ENCODE data around the gene PTPN14. TPM values are rescaled to one million over a fixed set of nuclear protein-coding genes. Genes with fewer than 3 reads are reported as not detected.

The PTPN14 gene
- total and polyA plus RNA-seq, 2 of the 4 experiments (the other 2 are of a cell fraction), result 21.5 to 31.7 TPM

- WGBS, 2 experiments (ENCODE audit: extremely low coverage in 2 of 2, insufficient read length in 1 of 2), result no CpG with 5 or more reads among the region's 2 CpGs
- H3K18ac ChIP-seq (ENCODE audit: low read depth, low read length), result no peak overlapping the region
- no peaks in the 10 kb centered on the region for H3K9me3 ChIP-seq (ENCODE audit: control insufficient read depth, insufficient read depth, low read length)
- 0 out of 4 replicates have a peak overlapping the region, but pooled peaks of 1 of the 2 experiments have one; percentile 16 for H4K8ac ChIP-seq (ENCODE audit: low read depth in 2 of 2, low read length in 2 of 2)
- TF ChIP-seq POLR2A (IDR thresholded peaks at IDR 0.05; ENCODE audit: low read depth, low read length) (no peak), BHLHE40 (IDR thresholded peaks at IDR 0.05; ENCODE audit: low read depth, low read length) (no peak), FOS (IDR thresholded peaks at IDR 0.05; ENCODE audit: low read depth, low read length) (no peak), NFE2L2 (IDR thresholded peaks at IDR 0.05; ENCODE audit: low read depth, low read length) (no peak), MAZ (IDR thresholded peaks at IDR 0.05; ENCODE audit: borderline replicate concordance, low read depth, low read length) (no peak), ELK1 (IDR thresholded peaks at IDR 0.05; ENCODE audit: borderline replicate concordance, low read depth, low read length) (no peak), SMC3 (IDR thresholded peaks at IDR 0.05; ENCODE audit: low read depth, low read length) (no peak), CHD1 (IDR thresholded peaks at IDR 0.05; ENCODE audit: low read depth, low read length) (no peak), USF2 (IDR thresholded peaks at IDR 0.05; ENCODE audit: low read depth, low read length) (no peak)
- no peak overlapping the region for H3K27ac ChIP-seq (ENCODE audit: insufficient read depth, low read length)
- peaks cover 40 to 58% of the 10 kb centered on the region in 2 experiments for H3K79me1 ChIP-seq (ENCODE audit: low read depth in 1 of 2, low read length in 2 of 2)
- H2BK20ac ChIP-seq (ENCODE audit: low read depth, low read length), result no peak overlapping the region
- in situ Hi-C loops (cut with MboI; ENCODE audit: low sequenced_read_pairs) (no loop called here), intact Hi-C loops (cut with micrococcal nuclease) (no loop called here), dilution Hi-C loops (cut with HindIII; ENCODE audit: low sequenced_read_pairs, unreplicated experiment) (no loop called here)
- no peak for DNase-seq
- ATAC-seq (ENCODE audit: low read depth), result no peak
- peaks cover 10% of the 10 kb centered on the region for H3K4me1 ChIP-seq (ENCODE audit: control insufficient read depth, insufficient read depth, low read length)
- H3K4me3 ChIP-seq (ENCODE audit: insufficient read depth, low read depth, low read length), result no peak overlapping the region
- H4K91ac ChIP-seq (ENCODE audit: insufficient read depth, low read depth, low read length), result no peak overlapping the region
- H2AK5ac ChIP-seq (ENCODE audit: low read depth, low read length), result peak overlapping the region; percentile 20; the same call in 1 of the 2 replicates
- no TSS peak for BruUV-seq (replicated peaks)
- H4K5ac ChIP-seq (ENCODE audit: low read depth, low read length), result no peak overlapping the region
- no peak overlapping the region for H2AFZ ChIP-seq (replicated peaks; ENCODE audit: low read length, poor library complexity)
- no peak overlapping the region for H3K4me2 ChIP-seq (ENCODE audit: low read depth, low read length)
- ChIA-PET CTCF (no interaction called here), POLR2A (ENCODE audit: unreplicated experiment) (no interaction called here)
- no peaks in the 10 kb centered on the region for H3K27me3 ChIP-seq (ENCODE audit: control insufficient read depth, insufficient read depth, low read length)
- H2BK5ac ChIP-seq (ENCODE audit: low read depth, low read length, poor library complexity, severe bottlenecking), result peak overlapping the region; percentile 53
- H4K20me1 ChIP-seq (ENCODE audit: insufficient read depth, low read length), result peaks cover 46% of the 10 kb centered on the region
- peak overlapping the region; percentile 17; the same call in 1 of the 2 replicates for H3K4ac ChIP-seq (ENCODE audit: low read depth, low read length)
- H3K36me3 ChIP-seq (ENCODE audit: control insufficient read depth, insufficient read depth, low read length), result no peaks in the 10 kb centered on the region; the same call in 1 of the 2 replicates
- peaks cover 16% of the 10 kb centered on the region for H3K9me1 ChIP-seq (ENCODE audit: insufficient read depth, low read length)
- no peak overlapping the region; the same call in 2 of the 3 replicates for H2BK15ac ChIP-seq (ENCODE audit: low read depth, low read length)
- H2BK120ac ChIP-seq (ENCODE audit: low read depth, low read length), result no peak overlapping the region
- H3K9ac ChIP-seq (ENCODE audit: low read depth, low read length), result no peak overlapping the region
- H2AK9ac ChIP-seq (replicated peaks; ENCODE audit: low read depth, low read length, poor library complexity), result no peak overlapping the region
- peak overlapping the region; percentile 84 for H3K14ac ChIP-seq (replicated peaks; ENCODE audit: low read depth, low read length)
- H3K23ac ChIP-seq (ENCODE audit: low read depth, low read length), result peak overlapping the region; percentile 37; the same call in 1 of the 2 replicates
- no peak overlapping the region for H3K56ac ChIP-seq (ENCODE audit: extremely low read depth, insufficient read depth, low read length)
Observed at GRCh38 chr1:214494706-214495105, 56.7 kb downstream of the PTPN14 start.

Measured in IMR-90 (cell line).